AG04449 (cell line): ENCODE results near the gene ACBD6.

ENCODE experiments used
- CTCF ChIA-PET: fragments of 350-600 bp; formaldehyde crosslinking; extraction: SDS; loops from one replicate; lab custom pipeline; 2021; ENCODE audit warnings: antibody characterized with exemption; lab: Yijun Ruan, JAX
- POLR2A ChIA-PET: fragments of 400-600, 350-600 bp; formaldehyde crosslinking; extraction: SDS; loops from one replicate; lab custom pipeline; 2020; ENCODE audit warnings: antibody characterized with exemption, inconsistent platforms; lab: Yijun Ruan, JAX
- DNase-seq: peaks from one replicate; pipeline ENCODE4 v3.0.0-alpha.2; 2010; ENCODE audit warnings: low read depth, low spot score
- H3K4me3 ChIP-seq: 2 replicates; pipeline ENCODE4 v1.5.1; 2011; ENCODE audit warnings: low read depth, mild to moderate bottlenecking, control low read depth, low read length
- TF ChIP-seq, protein P1 (sequence below): IDR thresholded peaks from one replicate; pipeline ENCODE4 v1.5.1; 2011; ENCODE audit warnings: mild to moderate bottlenecking, moderate library complexity, low read length, control low read depth, inconsistent platforms; ENCODE audit not compliant: insufficient read depth; ENCODE audit errors: missing control alignments

ACBD6 gene

DNA sequence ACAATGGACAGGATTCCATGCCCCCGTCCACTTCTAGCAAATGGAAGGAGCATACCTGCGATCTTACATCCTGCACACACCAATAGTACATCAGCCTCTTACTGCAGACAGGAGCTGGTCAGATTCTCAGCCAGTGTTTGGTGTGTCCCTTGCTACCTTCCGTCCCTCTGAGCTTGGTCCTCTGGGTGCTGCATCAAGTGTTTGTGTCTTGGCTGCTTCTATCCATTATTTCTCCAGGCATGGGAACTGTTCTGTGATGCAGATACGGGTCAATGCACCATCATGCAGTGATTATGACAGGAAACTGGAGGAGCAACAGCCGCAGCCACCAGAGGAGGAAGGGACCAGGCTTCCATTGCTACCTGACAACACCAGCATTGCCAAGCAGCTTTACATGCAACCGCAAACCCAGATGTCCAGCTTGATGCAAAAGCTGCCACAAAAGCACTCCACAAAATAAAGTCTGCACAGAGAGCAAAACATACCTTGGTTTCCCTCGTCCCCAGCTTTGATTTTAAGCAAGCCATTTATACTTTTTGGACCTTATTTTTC is 34.5 kb upstream of the ACBD6 start:
- ChIA-PET POLR2A (interaction anchor here (0.6 to 0.7 kb wide), 2 partner anchors 21 to 98 kb away, joined by 3 read pairs; no protein-coding TSS in a partner anchor), CTCF (interaction anchor here (1.1 to 10.1 kb wide), 5 partner anchors 21 to 336 kb away, joined by 3 to 172 read pairs (median 4); no protein-coding TSS in a partner anchor)
- DNase-seq, result no peak
- no peak overlapping the region for H3K4me3 ChIP-seq
- TF ChIP-seq, protein P1, sequence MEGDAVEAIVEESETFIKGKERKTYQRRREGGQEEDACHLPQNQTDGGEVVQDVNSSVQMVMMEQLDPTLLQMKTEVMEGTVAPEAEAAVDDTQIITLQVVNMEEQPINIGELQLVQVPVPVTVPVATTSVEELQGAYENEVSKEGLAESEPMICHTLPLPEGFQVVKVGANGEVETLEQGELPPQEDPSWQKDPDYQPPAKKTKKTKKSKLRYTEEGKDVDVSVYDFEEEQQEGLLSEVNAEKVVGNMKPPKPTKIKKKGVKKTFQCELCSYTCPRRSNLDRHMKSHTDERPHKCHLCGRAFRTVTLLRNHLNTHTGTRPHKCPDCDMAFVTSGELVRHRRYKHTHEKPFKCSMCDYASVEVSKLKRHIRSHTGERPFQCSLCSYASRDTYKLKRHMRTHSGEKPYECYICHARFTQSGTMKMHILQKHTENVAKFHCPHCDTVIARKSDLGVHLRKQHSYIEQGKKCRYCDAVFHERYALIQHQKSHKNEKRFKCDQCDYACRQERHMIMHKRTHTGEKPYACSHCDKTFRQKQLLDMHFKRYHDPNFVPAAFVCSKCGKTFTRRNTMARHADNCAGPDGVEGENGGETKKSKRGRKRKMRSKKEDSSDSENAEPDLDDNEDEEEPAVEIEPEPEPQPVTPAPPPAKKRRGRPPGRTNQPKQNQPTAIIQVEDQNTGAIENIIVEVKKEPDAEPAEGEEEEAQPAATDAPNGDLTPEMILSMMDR, result no peak

DNA sequence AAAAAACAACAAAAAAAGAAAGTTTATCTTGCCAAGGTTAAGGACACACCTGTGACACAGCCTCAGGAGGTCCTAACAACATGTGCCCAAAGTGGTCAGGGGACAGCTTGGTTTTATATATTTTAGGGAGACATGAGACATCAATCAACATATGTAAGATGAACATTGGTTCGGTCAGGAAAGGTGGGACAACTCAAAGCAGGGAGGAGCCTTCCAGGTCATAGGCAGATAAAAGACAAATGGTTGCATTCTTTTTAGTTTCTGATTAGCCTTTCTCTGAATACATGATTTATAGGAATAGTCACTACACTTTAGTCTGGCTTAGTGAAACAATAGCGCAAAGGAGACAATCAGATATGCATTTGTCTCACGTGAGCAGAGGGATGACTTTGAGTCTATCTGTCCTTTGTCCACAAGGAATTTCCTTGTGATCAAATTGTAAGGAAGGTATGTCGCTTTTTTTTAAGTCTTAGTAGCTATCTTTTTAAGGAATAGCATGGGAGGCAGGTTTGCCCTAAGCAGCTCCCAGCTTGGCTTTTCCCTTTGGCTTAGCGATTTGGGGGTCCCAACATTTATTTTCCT is 33.1 kb upstream of the ACBD6 start:
- H3K4me3 ChIP-seq, result no peak overlapping the region
- no peak for DNase-seq
- POLR2A ChIA-PET, result no interaction called here
- TF ChIP-seq, protein P1, result no peak
- CTCF ChIA-PET, result interaction anchor here (0.6 to 10.1 kb wide), 6 partner anchors 15 to 338 kb away, joined by 3 to 172 read pairs (median 3); no protein-coding TSS in a partner anchor

DNA sequence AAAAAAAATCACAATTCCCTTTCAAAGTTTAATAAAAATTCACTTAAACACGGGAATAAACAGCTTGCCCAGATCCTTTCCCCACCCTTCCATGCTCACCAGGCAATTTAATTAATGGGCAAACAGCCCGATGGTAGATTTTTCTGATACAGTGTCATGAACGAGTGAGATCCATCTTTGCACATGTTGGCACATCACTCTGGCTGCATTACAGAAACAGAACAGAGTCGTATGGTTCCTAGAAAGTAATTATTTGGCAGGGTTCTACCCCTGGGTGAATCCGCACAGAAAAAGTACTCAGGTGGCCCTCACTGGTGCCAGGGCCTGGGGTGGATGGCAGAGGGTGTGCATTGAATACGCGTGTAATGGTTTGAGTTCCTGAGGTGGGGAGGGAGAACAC is 31.8 kb upstream of the ACBD6 start:
- TF ChIP-seq, protein P1, result no peak
- ChIA-PET POLR2A (no interaction called here), CTCF (interaction anchor here (0.7 to 10.1 kb wide), 14 partner anchors 11 to 365 kb away, joined by 3 to 172 read pairs (median 4); partner anchors contain the start of gene XPR1)
- no peak for DNase-seq
- H3K4me3 ChIP-seq, result no peak overlapping the region

DNA sequence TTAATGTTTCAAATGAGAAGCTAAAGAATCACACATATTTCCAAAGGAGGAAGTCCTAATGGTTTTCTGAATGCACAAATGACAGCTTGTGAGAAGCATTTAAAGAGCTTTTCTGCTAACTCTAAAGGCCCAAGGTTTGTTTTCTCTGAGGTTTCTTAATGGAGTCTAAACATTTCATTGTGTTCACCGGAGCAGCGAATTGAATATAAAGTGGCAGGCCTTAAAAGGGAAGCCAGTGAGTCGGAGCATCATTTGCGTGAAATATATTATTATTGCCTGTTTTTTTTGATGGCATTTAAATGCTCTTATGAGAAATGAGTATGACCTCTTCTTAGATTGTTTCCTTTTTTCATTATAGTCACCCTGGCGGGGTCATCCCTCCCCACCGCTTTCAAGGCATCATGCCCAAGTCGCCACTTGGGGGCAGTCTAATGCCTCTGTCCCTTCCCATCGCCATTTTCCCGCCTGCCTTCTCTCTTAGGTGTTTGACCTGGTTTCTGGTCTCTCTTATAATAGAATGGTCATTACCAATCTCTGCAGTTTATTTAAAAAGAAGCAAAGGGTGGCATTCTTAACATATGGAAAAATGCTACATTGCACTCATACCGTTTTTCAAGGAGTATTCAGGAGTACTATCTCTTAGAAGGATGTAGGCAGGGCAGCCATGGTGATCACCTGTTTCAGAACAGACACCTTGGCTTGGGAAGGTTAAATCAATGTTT is 31.1 kb upstream of the ACBD6 start:
- TF ChIP-seq, protein P1, result peak; percentile 85
- no peak overlapping the region for H3K4me3 ChIP-seq
- ChIA-PET POLR2A (no interaction called here), CTCF (interaction anchor here (0.7 to 10.1 kb wide), 32 partner anchors 9 to 482 kb away, joined by 3 to 172 read pairs (median 4); partner anchors contain the start of gene XPR1)
- DNase-seq, result no peak

DNA sequence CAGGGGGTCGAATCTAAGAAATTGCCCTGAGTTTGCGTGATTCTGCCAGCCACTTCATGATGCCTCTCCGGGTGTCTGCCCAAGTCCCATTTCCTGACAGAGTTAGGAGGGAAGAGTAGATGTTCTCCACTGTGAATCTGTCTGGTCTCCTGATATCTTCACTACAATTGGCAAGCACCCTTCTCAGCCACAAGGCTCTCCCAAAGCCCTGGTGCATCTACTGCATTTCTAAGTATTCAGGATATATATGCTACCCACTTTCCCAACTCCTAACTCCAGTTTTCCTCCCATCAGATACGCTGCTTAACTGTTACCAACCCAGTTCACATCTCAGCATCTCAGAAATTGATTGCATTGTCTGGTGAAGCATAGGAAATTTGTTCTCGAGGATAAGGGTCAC is 30.5 kb upstream of the ACBD6 start:
- ChIA-PET CTCF (interaction anchor here (0.7 to 10.1 kb wide), 26 partner anchors 8 to 483 kb away, joined by 3 to 172 read pairs (median 4); partner anchors contain the start of gene XPR1), POLR2A (no interaction called here)
- TF ChIP-seq, protein P1, result no peak

More for the DNA sequence above, 30.5 kb upstream of the ACBD6 start:
- no peak overlapping the region for H3K4me3 ChIP-seq
- no peak for DNase-seq
